A673 (cell line): ENCODE results near the gene PSMD8. TPM values are rescaled to one million over a fixed set of nuclear protein-coding genes. Genes with fewer than 3 reads are reported as not detected.
A peak's percentile ranks its signal among the peaks of the same experiment; 100 is the strongest.

Experiments used
- BruUV-seq: library from RNA; stranded (reverse); fragments of 400-500 nt; replicated peaks from 2 replicates; lab custom pipeline; 2021; lab: Mats Ljungman, UMichigan
- CTCF ChIA-PET: fragments of 300-600 bp; sonication (Branson Sonifier 250); formaldehyde crosslinking; loops from one replicate; lab custom pipeline; 2022; ENCODE audit warnings: antibody characterized with exemption; lab: Charles Lee
- POLR2A ChIA-PET: fragments of 300-600 bp; sonication (Branson Sonifier 250); formaldehyde crosslinking; loops from one replicate; lab custom pipeline; 2022; ENCODE audit warnings: antibody characterized with exemption; ENCODE audit not compliant: low non-redundant PET; lab: Charles Lee
- DNase-seq: peaks from one replicate; pipeline ENCODE4 v3.0.0-alpha.2; 2015; ENCODE audit warnings: low spot score
- H3K27ac ChIP-seq: fragments of 200-600 bp; sonication (generic); 2 replicates; pipeline ENCODE4 v1.5.1; 2016; ENCODE audit warnings: mixed run types, low read depth, mild to moderate bottlenecking, mixed read lengths, antibody characterized with exemption, low read length; ENCODE audit not compliant: poor library complexity, severe bottlenecking
- H3K27me3 ChIP-seq: fragments of 200-600 bp; sonication (generic); replicated peaks from 2 replicates; pipeline ENCODE4 v1.6.1; 2017; ENCODE audit warnings: mixed run types, low read depth, mild to moderate bottlenecking, mixed read lengths, antibody characterized with exemption, low read length; ENCODE audit not compliant: insufficient read depth, poor library complexity
- H3K36me3 ChIP-seq: fragments of 200-600 bp; sonication (generic); 2 replicates; pipeline ENCODE4 v1.6.1; 2016; ENCODE audit warnings: mixed run types, mild to moderate bottlenecking, mixed read lengths, antibody characterized with exemption, low read length; ENCODE audit not compliant: insufficient read depth, poor library complexity, severe bottlenecking
- H3K4me1 ChIP-seq: fragments of 200-600 bp; sonication (generic); 2 replicates; pipeline ENCODE4 v1.6.1; 2017; ENCODE audit warnings: mixed run types, mild to moderate bottlenecking, mixed read lengths, antibody characterized with exemption, low read length; ENCODE audit not compliant: insufficient read depth, poor library complexity, severe bottlenecking
- H3K4me3 ChIP-seq: fragments of 200-600 bp; sonication (generic); 2 replicates; pipeline ENCODE4 v1.5.1; 2016; ENCODE audit warnings: low read depth, mixed run types, mild to moderate bottlenecking, mixed read lengths, low read length; ENCODE audit not compliant: poor library complexity, severe bottlenecking
- H3K9me3 ChIP-seq: fragments of 200-600 bp; sonication (generic); 2 replicates; pipeline ENCODE4 v1.6.1; 2016; ENCODE audit warnings: mixed run types, low read depth, mild to moderate bottlenecking, mixed read lengths, antibody characterized with exemption, low read length; ENCODE audit not compliant: poor library complexity, severe bottlenecking
- EZH2 ChIP-seq: fragments of 200-600 bp; sonication (generic); IDR thresholded peaks from 2 replicates; pipeline ENCODE4 v1.6.1; 2017; ENCODE audit warnings: borderline replicate concordance, low read depth, mild to moderate bottlenecking, mixed read lengths, antibody characterized with exemption, low read length; ENCODE audit not compliant: poor library complexity, severe bottlenecking
- intact Hi-C: fragments of 100-400 bp; cut with micrococcal nuclease; formaldehyde crosslinking; loops from one replicate; pipeline ENCODE4 v1.10.0; 2022; ENCODE audit not compliant: unreplicated experiment
- total RNA-seq: library from RNA; stranded (reverse); gene quantifications from 2 replicates; pipeline ENCODE4 v1.2.3, GENCODE V29; 2021
- TF ChIP-seq, protein P1 (sequence below): fragments of 300-800, 200-600 bp; sonication (generic); conservative IDR thresholded peaks from 2 replicates; pipeline ENCODE4 v1.5.1; 2017; ENCODE audit warnings: low read depth, mild to moderate bottlenecking, antibody characterized with exemption, low read length, moderate library complexity, mixed read lengths

The PSMD8 gene
- total RNA-seq, 1 experiment from 2014 or later, result 321 TPM

DNA sequence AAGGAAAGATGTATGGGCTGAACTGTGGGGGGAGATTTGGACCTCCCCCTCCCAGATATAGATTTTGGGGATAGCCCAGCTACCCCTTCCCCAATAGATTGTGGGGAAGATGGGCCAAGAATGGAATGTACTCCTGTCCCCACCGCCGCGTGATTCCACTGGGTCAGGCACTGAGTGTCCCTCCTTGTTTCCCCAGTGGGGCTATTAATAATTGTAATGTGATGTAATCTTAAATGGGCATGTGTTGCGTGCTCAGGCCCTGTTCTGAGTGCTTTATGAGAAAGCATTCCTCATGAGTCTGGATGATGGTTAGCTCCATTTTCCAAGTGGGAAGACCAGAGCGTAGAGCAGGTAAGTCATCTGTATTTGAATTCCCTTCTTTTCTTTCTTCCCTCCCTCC lies 1.4 kb downstream of the PSMD8 start:
- H3K27ac ChIP-seq, result peak overlapping the region; percentile 94
- BruUV-seq, result no TSS peak
- H3K36me3 ChIP-seq, result peaks cover 32% of the 10 kb centered on the region
- peak overlapping the region; percentile 83 for H3K4me3 ChIP-seq
- intact Hi-C loops, result no loop called here
- no peaks in the 10 kb centered on the region for H3K9me3 ChIP-seq
- POLR2A ChIA-PET, result no interaction called here
- H3K4me1 ChIP-seq, result peaks cover 10% of the 10 kb centered on the region
- CTCF ChIA-PET, result no interaction called here
- no peak for DNase-seq
- TF ChIP-seq, protein P1, sequence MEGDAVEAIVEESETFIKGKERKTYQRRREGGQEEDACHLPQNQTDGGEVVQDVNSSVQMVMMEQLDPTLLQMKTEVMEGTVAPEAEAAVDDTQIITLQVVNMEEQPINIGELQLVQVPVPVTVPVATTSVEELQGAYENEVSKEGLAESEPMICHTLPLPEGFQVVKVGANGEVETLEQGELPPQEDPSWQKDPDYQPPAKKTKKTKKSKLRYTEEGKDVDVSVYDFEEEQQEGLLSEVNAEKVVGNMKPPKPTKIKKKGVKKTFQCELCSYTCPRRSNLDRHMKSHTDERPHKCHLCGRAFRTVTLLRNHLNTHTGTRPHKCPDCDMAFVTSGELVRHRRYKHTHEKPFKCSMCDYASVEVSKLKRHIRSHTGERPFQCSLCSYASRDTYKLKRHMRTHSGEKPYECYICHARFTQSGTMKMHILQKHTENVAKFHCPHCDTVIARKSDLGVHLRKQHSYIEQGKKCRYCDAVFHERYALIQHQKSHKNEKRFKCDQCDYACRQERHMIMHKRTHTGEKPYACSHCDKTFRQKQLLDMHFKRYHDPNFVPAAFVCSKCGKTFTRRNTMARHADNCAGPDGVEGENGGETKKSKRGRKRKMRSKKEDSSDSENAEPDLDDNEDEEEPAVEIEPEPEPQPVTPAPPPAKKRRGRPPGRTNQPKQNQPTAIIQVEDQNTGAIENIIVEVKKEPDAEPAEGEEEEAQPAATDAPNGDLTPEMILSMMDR, result no peak
- TF ChIP-seq EZH2, result no peak
- no peaks in the 10 kb centered on the region for H3K27me3 ChIP-seq

GRCh38 chr19:38376576-38376975 lies 2.2 kb downstream of the PSMD8 start:
- no peak for TF ChIP-seq EZH2
- TF ChIP-seq, protein P1, result no peak
- Histone ChIP-seq H3K4me3 (no peak overlapping the region), H3K9me3 (no peaks in the 10 kb centered on the region), H3K36me3 (peaks cover 41% of the 10 kb centered on the region), H3K27me3 (no peaks in the 10 kb centered on the region), H3K27ac (peak overlapping the region; percentile 94), H3K4me1 (peaks cover 10% of the 10 kb centered on the region)
- CTCF ChIA-PET, result no interaction called here
- intact Hi-C loops, result no loop called here
- BruUV-seq, result no TSS peak
- no peak for DNase-seq
- POLR2A ChIA-PET, result no interaction called here

DNA sequence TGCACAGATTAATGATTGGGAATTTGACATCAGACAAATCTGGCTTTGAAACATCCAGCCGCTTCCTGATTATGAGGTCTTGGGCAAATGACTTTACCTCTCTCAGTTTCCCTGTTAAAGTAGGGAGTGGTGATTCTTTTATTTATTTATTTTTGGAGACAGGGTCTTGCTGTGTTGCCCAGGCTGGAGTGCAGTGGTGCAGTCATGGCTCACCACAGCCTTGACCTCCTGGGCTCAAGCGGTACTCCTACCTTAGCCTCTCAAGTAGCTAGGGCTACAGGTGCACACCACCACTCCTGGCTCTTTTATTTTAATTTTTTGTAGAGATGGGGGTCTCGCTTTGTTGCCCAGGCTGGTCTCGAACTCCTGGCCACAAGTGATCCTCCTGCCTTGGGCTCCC lies 2.7 kb downstream of the PSMD8 start:
- ChIA-PET POLR2A (no interaction called here), CTCF (no interaction called here)
- H3K9me3 ChIP-seq, result no peaks in the 10 kb centered on the region
- H3K27me3 ChIP-seq, result no peaks in the 10 kb centered on the region
- intact Hi-C loops, result no loop called here
- peaks cover 45% of the 10 kb centered on the region for H3K36me3 ChIP-seq
- no peak for DNase-seq
- H3K4me3 ChIP-seq, result no peak overlapping the region
- TF ChIP-seq, protein P1, result no peak
- TF ChIP-seq EZH2, result no peak
- H3K4me1 ChIP-seq, result peaks cover 10% of the 10 kb centered on the region
- BruUV-seq, result no TSS peak
- no peak overlapping the region for H3K27ac ChIP-seq
